ENCODE measurements around the gene HS3ST3A1. TPM values are rescaled to one million over a fixed set of nuclear protein-coding genes. Genes with fewer than 3 reads are reported as not detected.
A peak's percentile ranks its signal among the peaks of the same experiment; 100 is the strongest.

Gene HS3ST3A1
- total RNA-seq (1 to 10 TPM; 3.8 to 8.0 TPM), polyA plus RNA-seq (1 to 10 TPM in 1 of 2 donors, under 1 TPM in 1; 0.18 to 7.4 TPM)
- long read RNA-seq, donor 1, partial matches to known transcripts: 0 of 4 reads
- long read RNA-seq, donor 1, other reads (novel, unspliced or antisense): 0 of 4 reads
- long read RNA-seq, donor 2, partial matches to known transcripts: 0 of 2 reads
- long read RNA-seq, donor 2, other reads (novel, unspliced or antisense): 0 of 2 reads
- long read RNA-seq, donor 3, partial matches to known transcripts: 0 of 3 reads
- long read RNA-seq, donor 3, other reads (novel, unspliced or antisense): 0 of 3 reads
- long read RNA-seq, donor 4, partial matches to known transcripts: 0 of 3 reads
- long read RNA-seq, donor 4, other reads (novel, unspliced or antisense): 0 of 3 reads
- long read RNA-seq, donor 5, partial matches to known transcripts: 0 of 3 reads
- long read RNA-seq, donor 5, other reads (novel, unspliced or antisense): 0 of 3 reads

DNA sequence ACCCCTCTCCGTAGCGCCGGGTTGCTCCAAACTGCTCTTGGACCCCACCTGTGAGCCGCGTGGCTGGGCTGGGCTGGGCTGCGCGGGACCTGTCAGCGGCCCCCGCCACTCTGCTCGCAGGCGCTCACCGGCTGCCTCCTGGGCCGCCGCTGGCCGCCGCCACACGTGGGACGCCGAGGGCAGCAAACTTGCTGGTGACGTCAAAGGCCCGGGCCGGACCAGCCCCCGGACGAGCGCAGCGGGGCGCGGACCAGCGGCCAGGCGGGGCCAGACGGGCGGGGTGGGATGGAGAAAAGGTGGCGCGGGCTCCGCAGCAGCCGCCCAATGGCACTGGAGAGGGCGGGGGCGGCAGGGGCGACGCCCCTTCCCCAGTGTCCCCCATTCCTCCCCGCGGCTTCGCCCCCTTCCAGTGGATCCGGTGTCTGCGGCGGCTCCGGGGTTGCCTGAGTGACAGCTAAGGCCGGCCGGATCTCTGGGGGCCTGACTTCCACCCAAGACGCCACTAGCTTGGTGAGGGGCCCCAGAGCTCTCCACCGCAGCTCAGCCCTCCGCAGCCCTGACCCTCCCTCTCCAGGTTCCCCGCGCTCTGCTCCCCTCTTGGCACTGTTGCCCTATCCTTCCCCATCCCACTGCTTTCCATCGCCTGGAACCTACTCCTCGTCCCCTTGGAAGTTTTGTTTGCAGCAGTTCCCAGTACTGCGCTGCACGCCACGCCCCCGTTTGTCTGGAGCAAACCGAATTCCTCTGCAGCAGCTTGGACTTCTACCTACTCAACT, at the start of gene HS3ST3A1:
TSS of gene HS3ST3A1 (minus strand) at position 154 of the 776 bp plus-strand sequence. CDS start 800 bp downstream, outside the sequence.
- Histone ChIP-seq H3K9me3 (ENCODE audit: control insufficient read depth in 4 of 4, insufficient read depth in 3 of 4, low read length in 3 of 4) (peaks cover 0 to 6% (median 0%) of the 10 kb centered on the region in 4 donors), H3K4me1 (ENCODE audit: control insufficient read depth in 5 of 5, insufficient read depth in 5 of 5, low read length in 5 of 5) (peaks cover 0 to 22% (median 6%) of the 10 kb centered on the region in 5 donors), H3K27ac (ENCODE audit: low read depth in 1 of 2, low read length in 1 of 2) (peak within 1 kb of the TSS in 1 of 2 donors; percentile 24), H3K9ac (ENCODE audit: insufficient read depth in 1 of 2, low read length in 2 of 2) (peak within 1 kb of the TSS; percentile 37 to 67), H3K36me3 (ENCODE audit: control insufficient read depth in 4 of 4, insufficient read depth in 4 of 4, low read length in 4 of 4) (no peaks in the 10 kb centered on the region), H3K4me3 (no peak within 1 kb of the TSS), H3K27me3 (ENCODE audit: control insufficient read depth in 3 of 3, insufficient read depth in 3 of 3, low read length in 2 of 3) (peaks cover 5 to 25% (median 20%) of the 10 kb centered on the region in 3 donors)
- WGBS, 2 donors: 1% methylated on average over 53 to 61 of the region's 61 CpGs
- TF ChIP-seq, protein P1, sequence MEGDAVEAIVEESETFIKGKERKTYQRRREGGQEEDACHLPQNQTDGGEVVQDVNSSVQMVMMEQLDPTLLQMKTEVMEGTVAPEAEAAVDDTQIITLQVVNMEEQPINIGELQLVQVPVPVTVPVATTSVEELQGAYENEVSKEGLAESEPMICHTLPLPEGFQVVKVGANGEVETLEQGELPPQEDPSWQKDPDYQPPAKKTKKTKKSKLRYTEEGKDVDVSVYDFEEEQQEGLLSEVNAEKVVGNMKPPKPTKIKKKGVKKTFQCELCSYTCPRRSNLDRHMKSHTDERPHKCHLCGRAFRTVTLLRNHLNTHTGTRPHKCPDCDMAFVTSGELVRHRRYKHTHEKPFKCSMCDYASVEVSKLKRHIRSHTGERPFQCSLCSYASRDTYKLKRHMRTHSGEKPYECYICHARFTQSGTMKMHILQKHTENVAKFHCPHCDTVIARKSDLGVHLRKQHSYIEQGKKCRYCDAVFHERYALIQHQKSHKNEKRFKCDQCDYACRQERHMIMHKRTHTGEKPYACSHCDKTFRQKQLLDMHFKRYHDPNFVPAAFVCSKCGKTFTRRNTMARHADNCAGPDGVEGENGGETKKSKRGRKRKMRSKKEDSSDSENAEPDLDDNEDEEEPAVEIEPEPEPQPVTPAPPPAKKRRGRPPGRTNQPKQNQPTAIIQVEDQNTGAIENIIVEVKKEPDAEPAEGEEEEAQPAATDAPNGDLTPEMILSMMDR (IDR thresholded peaks at IDR 0.05; ENCODE audit: control extremely low read depth, extremely low read depth): no peak
- DNase-seq: peak; percentile 90 to 94 (median 91)
- peak; percentile 63 for ATAC-seq (ENCODE audit: insufficient read depth, low FRiP score)

DNA sequence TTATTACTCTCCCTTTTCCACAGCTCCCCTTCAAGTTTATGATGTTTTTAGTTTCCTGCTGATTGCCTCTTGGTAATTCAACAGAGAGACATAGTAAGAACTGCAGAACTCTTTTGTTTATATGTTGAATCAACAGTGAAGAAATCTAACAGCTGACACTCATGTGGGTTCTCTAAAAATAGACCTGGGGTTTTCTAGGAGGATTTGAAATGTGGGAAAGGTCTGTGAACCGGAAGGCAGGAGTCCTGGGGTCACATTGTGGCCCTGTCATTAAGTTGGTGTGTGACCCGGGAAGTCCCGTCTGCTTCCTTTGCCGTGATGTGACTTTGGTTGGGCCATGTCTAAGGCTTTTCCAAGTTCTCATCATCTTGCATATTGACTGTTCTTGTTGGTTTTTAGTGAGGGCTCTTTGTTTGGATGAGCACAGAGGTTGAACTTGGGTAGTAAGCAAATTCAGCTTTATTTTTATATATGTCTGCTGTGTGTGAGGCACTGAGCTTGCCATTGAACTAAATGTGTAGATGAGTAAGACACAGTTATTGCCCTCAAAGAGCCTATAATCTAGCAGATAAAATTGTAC, 48.5 kb upstream of the HS3ST3A1 start:
- no peaks in the 10 kb centered on the region for H3K27me3 ChIP-seq (ENCODE audit: control insufficient read depth in 3 of 3, insufficient read depth in 3 of 3, low read length in 2 of 3)
- TF ChIP-seq, protein P1 (IDR thresholded peaks at IDR 0.05; ENCODE audit: control extremely low read depth, extremely low read depth): no peak
- peaks cover 0 to 29% (median 5%) of the 10 kb centered on the region in 5 donors for H3K4me1 ChIP-seq (ENCODE audit: control insufficient read depth in 5 of 5, insufficient read depth in 5 of 5, low read length in 5 of 5)
- H3K27ac ChIP-seq (ENCODE audit: low read depth in 1 of 2, low read length in 1 of 2): no peak overlapping the region
- H3K9me3 ChIP-seq (ENCODE audit: control insufficient read depth in 4 of 4, insufficient read depth in 3 of 4, low read length in 3 of 4): no peaks in the 10 kb centered on the region
- H3K4me3 ChIP-seq: no peak overlapping the region
- H3K36me3 ChIP-seq (ENCODE audit: control insufficient read depth in 4 of 4, insufficient read depth in 4 of 4, low read length in 4 of 4): no peaks in the 10 kb centered on the region
- WGBS, 2 donors: 64 to 69% methylated on average over 4 of the region's 4 CpGs
- DNase-seq: peak; percentile 22 to 69 (median 52)
- H3K9ac ChIP-seq (ENCODE audit: insufficient read depth in 1 of 2, low read length in 2 of 2): no peak overlapping the region
- ATAC-seq (ENCODE audit: insufficient read depth, low FRiP score): no peak

DNA sequence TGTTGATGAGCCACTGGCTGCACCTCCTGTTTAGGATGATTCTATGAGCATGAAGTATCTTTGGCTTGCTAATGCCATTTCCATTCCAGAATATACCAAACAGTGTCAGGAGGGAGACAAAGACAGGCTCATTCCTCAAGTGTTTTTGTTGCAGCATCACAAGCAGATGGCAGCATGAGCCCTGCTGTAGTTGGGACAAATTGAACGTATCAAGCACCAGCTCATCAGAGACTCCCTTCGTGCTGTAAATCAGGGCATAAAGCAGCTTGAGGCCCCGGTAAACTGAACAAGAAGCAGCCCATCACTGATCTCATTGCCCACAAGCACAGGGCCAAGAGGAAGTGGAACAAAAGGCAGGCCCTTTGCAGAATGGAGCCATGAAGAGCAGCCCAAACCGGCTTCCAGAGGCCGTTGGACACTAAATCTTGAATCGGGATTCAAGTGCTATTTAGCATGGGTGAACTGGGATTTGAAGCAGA, 45.9 kb upstream of the HS3ST3A1 start:
- WGBS, 2 donors: 61 to 75% methylated on average over 6 of the region's 6 CpGs
- no peak overlapping the region for H3K9ac ChIP-seq (ENCODE audit: insufficient read depth in 1 of 2, low read length in 2 of 2)
- H3K36me3 ChIP-seq (ENCODE audit: control insufficient read depth in 4 of 4, insufficient read depth in 4 of 4, low read length in 4 of 4): no peaks in the 10 kb centered on the region
- ATAC-seq (ENCODE audit: insufficient read depth, low FRiP score) (no peak), DNase-seq (peak; percentile 92 to 99 (median 98))
- no peaks in the 10 kb centered on the region for H3K27me3 ChIP-seq (ENCODE audit: control insufficient read depth in 3 of 3, insufficient read depth in 3 of 3, low read length in 2 of 3)
- H3K9me3 ChIP-seq (ENCODE audit: control insufficient read depth in 4 of 4, insufficient read depth in 3 of 4, low read length in 3 of 4): no peaks in the 10 kb centered on the region
- TF ChIP-seq, protein P1 (IDR thresholded peaks at IDR 0.05; ENCODE audit: control extremely low read depth, extremely low read depth): no peak
- no peak overlapping the region for H3K27ac ChIP-seq (ENCODE audit: low read depth in 1 of 2, low read length in 1 of 2)
- H3K4me1 ChIP-seq (ENCODE audit: control insufficient read depth in 5 of 5, insufficient read depth in 5 of 5, low read length in 5 of 5): peaks cover 0 to 31% (median 5%) of the 10 kb centered on the region in 5 donors
- H3K4me3 ChIP-seq: no peak overlapping the region

All from lung (tissue), 16 donors.